SK-N-SH (cell line): Measurements from ENCODE around the gene ASCL3. TPM values are rescaled to one million over a fixed set of nuclear protein-coding genes. Genes with fewer than 3 reads are reported as not detected.

Experiments used
- CTCF ChIA-PET: fragments of 300-600, 350-600 bp; formaldehyde crosslinking; extraction: SDS; loops from one replicate; lab custom pipeline; 2021; lab: Yijun Ruan, JAX
- POLR2A ChIA-PET: fragments of 350-600 bp; sonication (Branson Sonifier 250); formaldehyde crosslinking; extraction: SDS; loops from one replicate; lab custom pipeline; 2020; ENCODE audit warnings: antibody characterized with exemption, inconsistent platforms; lab: Yijun Ruan, JAX
- DNase-seq: peaks from one replicate; pipeline ENCODE4 v3.0.0; 2012
- H2AFZ ChIP-seq: fragments of 200-600 bp; sonication (generic); 2 replicates; pipeline ENCODE4 v1.8.1; 2016; ENCODE audit warnings: antibody characterized with exemption, mild to moderate bottlenecking, low read depth
- H3F3A ChIP-seq: fragments of 200-600 bp; sonication (generic); replicated peaks from 2 replicates; pipeline ENCODE3; 2016; ENCODE audit warnings: antibody characterized with exemption, mild to moderate bottlenecking; ENCODE audit not compliant: insufficient read depth
- H3K27ac ChIP-seq, 2 experiments: fragments of 200-500 bp in 1 of 2; fragments of 200-600 bp in 1 of 2; sonication (Bioruptor generic) in 1 of 2; sonication (generic), shearing (Covaris generic) in 1 of 2; 2 replicates each; pipeline versions ENCODE4 v1.5.1 to v1.6.1; 2014 to 2016; ENCODE audit warnings: low read depth in 2 of 2, inconsistent platforms in 1 of 2, low read length in 1 of 2, mild to moderate bottlenecking in 1 of 2, mixed read lengths in 1 of 2
- H3K27me3 ChIP-seq: fragments of 200-600 bp; sonication (generic), shearing (Covaris generic); 2 replicates; pipeline ENCODE4 v1.6.1; 2016; ENCODE audit warnings: mixed run types; ENCODE audit not compliant: insufficient read depth
- H3K36me3 ChIP-seq, 2 experiments: fragments of 200-500 bp in 1 of 2; fragments of 200-600 bp in 1 of 2; sonication (Bioruptor generic) in 1 of 2; sonication (generic) in 1 of 2; replicated peaks in 1 of 2; 2 replicates each; pipeline versions ENCODE3 to v1.5.1; 2014 to 2016; ENCODE audit warnings: low read length in 1 of 2, mild to moderate bottlenecking in 1 of 2; ENCODE audit not compliant: insufficient read depth in 2 of 2, control insufficient read depth in 1 of 2
- H3K4me1 ChIP-seq, 2 experiments: fragments of 200-500 bp in 1 of 2; fragments of 200-600 bp in 1 of 2; sonication (Bioruptor generic) in 1 of 2; sonication (generic), shearing (Covaris generic) in 1 of 2; 2 replicates each; pipeline versions ENCODE4 v1.5.1 to v1.6.1; 2014 to 2016; ENCODE audit warnings: low read depth in 1 of 2, low read length in 1 of 2, mixed run types in 1 of 2; ENCODE audit not compliant: insufficient read depth in 2 of 2, control insufficient read depth in 1 of 2
- H3K4me2 ChIP-seq: fragments of 200-600 bp; sonication (generic), shearing (Covaris generic); 2 replicates; pipeline ENCODE4 v1.6.1; 2017; ENCODE audit warnings: mixed run types
- H3K4me3 ChIP-seq, 2 experiments: fragments of 200-500 bp in 1 of 2; fragments of 200-600 bp in 1 of 2; sonication (Bioruptor generic) in 1 of 2; sonication (generic), shearing (Covaris generic) in 1 of 2; 2 replicates each; pipeline versions ENCODE4 v1.5.1 to v1.8.1; 2014 to 2016; ENCODE audit warnings: low read depth in 2 of 2, inconsistent platforms in 1 of 2, low read length in 1 of 2, mild to moderate bottlenecking in 1 of 2, mixed read lengths in 1 of 2, moderate library complexity in 1 of 2
- H3K79me2 ChIP-seq: fragments of 200-600 bp; sonication (generic); 2 replicates; pipeline ENCODE4 v1.8.1; 2017; ENCODE audit warnings: mild to moderate bottlenecking; ENCODE audit not compliant: insufficient read depth
- H3K9ac ChIP-seq: fragments of 200-600 bp; sonication (generic); 2 replicates; pipeline ENCODE4 v1.6.1; 2017; ENCODE audit warnings: mixed run types
- H3K9me2 ChIP-seq: fragments of 200-600 bp; sonication (generic); 2 replicates; pipeline ENCODE4 v1.6.1; 2017; ENCODE audit warnings: mixed run types
- H3K9me3 ChIP-seq: fragments of 200-600 bp; sonication (generic); 2 replicates; pipeline ENCODE4 v1.6.1; 2017; ENCODE audit warnings: mixed run types, mild to moderate bottlenecking, moderate library complexity
- H4K20me1 ChIP-seq: fragments of 200-600 bp; sonication (generic); 2 replicates; pipeline ENCODE4 v1.6.1; 2017; ENCODE audit warnings: mild to moderate bottlenecking, mixed run types; ENCODE audit not compliant: insufficient read depth
- CHD2 ChIP-seq: fragments of 150-350 bp; IDR thresholded peaks from 2 replicates; pipeline ENCODE4 v1.6.1; 2018; ENCODE audit warnings: low read length; ENCODE audit not compliant: partially characterized antibody
- GATA2 ChIP-seq: sonication (generic); formaldehyde crosslinking; IDR thresholded peaks from 2 replicates; pipeline ENCODE4 v1.5.0; 2020; ENCODE audit warnings: mild to moderate bottlenecking, missing genetic modification reagents
- JUND ChIP-seq: IDR thresholded peaks from 2 replicates; pipeline ENCODE4 v1.4.0; 2012
- MEF2A ChIP-seq: IDR thresholded peaks from 2 replicates; pipeline ENCODE4 v1.4.0; 2012; ENCODE audit warnings: low read depth, borderline replicate concordance
- MXI1 ChIP-seq: IDR thresholded peaks from 2 replicates; pipeline ENCODE4 v1.6.1; 2012; ENCODE audit warnings: mild to moderate bottlenecking, low read depth, low read length, improper control_type of control experiment
- POLR2AphosphoS5 ChIP-seq: IDR thresholded peaks from 2 replicates; pipeline ENCODE4 v1.6.1; 2012; ENCODE audit warnings: low read depth, low read length
- RFX5 ChIP-seq: IDR thresholded peaks from 2 replicates; pipeline ENCODE4 v1.6.1; 2012; ENCODE audit warnings: mild to moderate bottlenecking, improper control_type of control experiment, low read length
- RXRA ChIP-seq: IDR thresholded peaks from 2 replicates; pipeline ENCODE4 v1.4.0; 2012; ENCODE audit warnings: low read depth, mild to moderate bottlenecking, borderline replicate concordance
- TAF1 ChIP-seq: IDR thresholded peaks from 2 replicates; pipeline ENCODE4 v1.6.1; 2012; ENCODE audit warnings: low read depth, mild to moderate bottlenecking, low read length, moderate library complexity, borderline replicate concordance
- TEAD4 ChIP-seq: IDR thresholded peaks from 2 replicates; pipeline ENCODE4 v1.4.0; 2012; ENCODE audit warnings: mild to moderate bottlenecking, borderline replicate concordance; ENCODE audit not compliant: insufficient read depth
- YY1 ChIP-seq: IDR thresholded peaks from 2 replicates; pipeline ENCODE4 v1.4.0; 2012; ENCODE audit warnings: low read depth, mild to moderate bottlenecking
- WGBS: methylation state at CpG from one replicate; pipeline ENCODE4 v1.1.6; 2017; ENCODE audit warnings: low lambda C conversion rate; 5-methylcytosine and 5-hydroxymethylcytosine counted together
- polyA plus RNA-seq, 3 experiments: library from polyadenylated mRNA; depleted of rRNA; stranded (reverse); fragments of >200 nt; gene quantifications; 2 replicates each; pipeline ENCODE4 v1.2.3, GENCODE V29; 2012
- TF ChIP-seq, protein P1 (sequence below): fragments of 150-350 bp; IDR thresholded peaks from 2 replicates; pipeline ENCODE4 v1.6.1; 2016; ENCODE audit warnings: mild to moderate bottlenecking, low read depth, low read length
- TF ChIP-seq, protein P2 (sequence below): IDR thresholded peaks from 2 replicates; pipeline ENCODE4 v1.4.0; 2012; ENCODE audit warnings: low read depth, borderline replicate concordance
- TF ChIP-seq, protein P3 (sequence below): fragments of 200-600 bp; sonication (generic); IDR thresholded peaks from 2 replicates; pipeline ENCODE4 v1.6.1; 2017; ENCODE audit warnings: antibody characterized with exemption, mild to moderate bottlenecking, moderate library complexity
- TF ChIP-seq, protein P4 (sequence below): IDR thresholded peaks from 2 replicates; pipeline ENCODE4 v1.4.0; 2012; ENCODE audit warnings: low read depth, borderline replicate concordance
- TF ChIP-seq, protein P5 (sequence below): IDR thresholded peaks from 2 replicates; pipeline ENCODE4 v1.6.1; 2012; ENCODE audit warnings: mild to moderate bottlenecking, low read depth, low read length, moderate library complexity

ASCL3 gene
- polyA plus RNA-seq, 1 of the 3 experiments (the other 2 are of a cell fraction): not detected

DNA sequence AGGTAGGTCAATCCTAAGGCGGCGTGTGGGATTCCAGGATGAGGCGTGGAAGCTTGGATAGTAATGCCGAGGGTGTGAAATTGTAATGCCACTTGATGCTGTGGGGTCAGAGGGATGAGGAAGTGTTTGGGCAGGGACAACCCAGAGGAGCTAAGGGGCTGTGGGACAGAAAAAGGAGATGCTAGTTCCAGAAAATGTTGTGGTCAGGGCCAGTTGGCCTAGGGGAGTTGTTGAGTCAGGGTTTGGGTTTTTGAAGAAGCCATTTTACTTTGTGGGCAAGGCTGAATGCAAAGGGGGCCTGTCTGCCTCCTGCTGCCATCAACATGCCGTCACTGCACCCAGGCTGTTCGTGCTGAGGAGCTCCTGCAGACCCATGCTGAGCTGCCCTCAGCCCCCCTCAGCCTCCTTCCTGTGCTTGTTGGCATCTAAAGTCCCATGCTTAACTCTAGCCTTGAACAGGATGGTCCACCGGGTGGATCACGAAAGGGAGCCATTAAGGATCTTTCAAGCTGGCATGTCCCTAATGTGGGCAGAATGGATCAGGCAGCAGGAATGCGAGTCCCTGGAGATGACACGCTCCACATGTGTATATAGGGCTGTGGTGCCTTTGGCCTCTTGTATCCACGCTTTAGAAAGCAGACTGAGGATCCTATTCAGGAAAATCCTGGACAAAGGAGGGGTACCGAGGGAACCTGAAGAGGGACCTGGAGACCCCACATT lies 12.2 kb downstream of the ASCL3 start (continued):
- TF ChIP-seq, protein P1, sequence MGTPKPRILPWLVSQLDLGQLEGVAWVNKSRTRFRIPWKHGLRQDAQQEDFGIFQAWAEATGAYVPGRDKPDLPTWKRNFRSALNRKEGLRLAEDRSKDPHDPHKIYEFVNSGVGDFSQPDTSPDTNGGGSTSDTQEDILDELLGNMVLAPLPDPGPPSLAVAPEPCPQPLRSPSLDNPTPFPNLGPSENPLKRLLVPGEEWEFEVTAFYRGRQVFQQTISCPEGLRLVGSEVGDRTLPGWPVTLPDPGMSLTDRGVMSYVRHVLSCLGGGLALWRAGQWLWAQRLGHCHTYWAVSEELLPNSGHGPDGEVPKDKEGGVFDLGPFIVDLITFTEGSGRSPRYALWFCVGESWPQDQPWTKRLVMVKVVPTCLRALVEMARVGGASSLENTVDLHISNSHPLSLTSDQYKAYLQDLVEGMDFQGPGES: no peak

DNA sequence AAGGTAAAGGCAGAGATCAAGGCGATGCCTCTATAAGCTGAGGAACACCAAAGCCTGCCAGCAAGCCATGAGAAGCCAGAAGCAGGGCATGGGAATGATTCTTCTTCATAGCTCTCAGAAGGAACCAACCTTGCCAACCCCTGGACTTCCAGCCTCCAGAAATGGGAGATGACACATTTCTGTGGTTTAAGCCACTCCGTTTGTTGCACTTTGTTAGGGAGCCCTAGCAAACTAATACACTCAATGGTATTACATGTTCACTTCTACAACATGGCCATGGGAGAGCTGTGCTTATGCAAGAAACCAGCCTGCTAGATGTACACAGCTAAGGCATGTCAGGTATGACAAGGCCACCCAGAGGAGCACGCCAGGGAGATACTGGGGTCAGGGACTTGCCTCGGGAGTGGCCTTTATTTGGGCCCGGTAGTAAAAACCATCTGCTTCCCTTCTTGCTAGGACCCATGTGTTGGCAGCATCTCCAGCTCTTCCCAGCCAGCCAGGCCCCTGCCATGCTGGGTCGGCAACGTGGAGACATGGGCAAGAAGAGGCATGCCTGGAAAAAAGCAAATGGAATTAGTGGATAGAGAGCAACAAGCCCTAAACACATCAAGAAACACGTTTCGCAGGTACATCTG lies 13.7 kb downstream of the ASCL3 start:
- Histone ChIP-seq H3K27ac (no peak overlapping the region), H3K9ac (no peak overlapping the region), H3K4me1 (no peaks in the 10 kb centered on the region), H4K20me1 (no peaks in the 10 kb centered on the region), H3K27me3 (no peaks in the 10 kb centered on the region), H3F3A (no peaks in the 10 kb centered on the region), H3K9me3 (no peaks in the 10 kb centered on the region), H3K4me2 (no peak overlapping the region), H3K36me3 (peaks cover 0 to 4% of the 10 kb centered on the region in 2 experiments), H2AFZ (no peak overlapping the region), H3K79me2 (no peaks in the 10 kb centered on the region), H3K9me2 (no peaks in the 10 kb centered on the region), H3K4me3 (no peak overlapping the region)
- CTCF ChIA-PET: no interaction called here
- 90% methylated on average over 8 of the region's 9 CpGs for WGBS
- no peak for DNase-seq
- TF ChIP-seq YY1 (no peak), RFX5 (no peak), CHD2 (no peak), GATA2 (no peak), POLR2AphosphoS5 (no peak), MXI1 (no peak), JUND (no peak), TAF1 (no peak), MEF2A (no peak), TEAD4 (no peak), RXRA (no peak)
- TF ChIP-seq, protein P2, sequence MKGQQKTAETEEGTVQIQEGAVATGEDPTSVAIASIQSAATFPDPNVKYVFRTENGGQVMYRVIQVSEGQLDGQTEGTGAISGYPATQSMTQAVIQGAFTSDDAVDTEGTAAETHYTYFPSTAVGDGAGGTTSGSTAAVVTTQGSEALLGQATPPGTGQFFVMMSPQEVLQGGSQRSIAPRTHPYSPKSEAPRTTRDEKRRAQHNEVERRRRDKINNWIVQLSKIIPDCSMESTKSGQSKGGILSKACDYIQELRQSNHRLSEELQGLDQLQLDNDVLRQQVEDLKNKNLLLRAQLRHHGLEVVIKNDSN: no peak
- TF ChIP-seq, protein P3, sequence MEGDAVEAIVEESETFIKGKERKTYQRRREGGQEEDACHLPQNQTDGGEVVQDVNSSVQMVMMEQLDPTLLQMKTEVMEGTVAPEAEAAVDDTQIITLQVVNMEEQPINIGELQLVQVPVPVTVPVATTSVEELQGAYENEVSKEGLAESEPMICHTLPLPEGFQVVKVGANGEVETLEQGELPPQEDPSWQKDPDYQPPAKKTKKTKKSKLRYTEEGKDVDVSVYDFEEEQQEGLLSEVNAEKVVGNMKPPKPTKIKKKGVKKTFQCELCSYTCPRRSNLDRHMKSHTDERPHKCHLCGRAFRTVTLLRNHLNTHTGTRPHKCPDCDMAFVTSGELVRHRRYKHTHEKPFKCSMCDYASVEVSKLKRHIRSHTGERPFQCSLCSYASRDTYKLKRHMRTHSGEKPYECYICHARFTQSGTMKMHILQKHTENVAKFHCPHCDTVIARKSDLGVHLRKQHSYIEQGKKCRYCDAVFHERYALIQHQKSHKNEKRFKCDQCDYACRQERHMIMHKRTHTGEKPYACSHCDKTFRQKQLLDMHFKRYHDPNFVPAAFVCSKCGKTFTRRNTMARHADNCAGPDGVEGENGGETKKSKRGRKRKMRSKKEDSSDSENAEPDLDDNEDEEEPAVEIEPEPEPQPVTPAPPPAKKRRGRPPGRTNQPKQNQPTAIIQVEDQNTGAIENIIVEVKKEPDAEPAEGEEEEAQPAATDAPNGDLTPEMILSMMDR: no peak
- TF ChIP-seq, protein P4, sequence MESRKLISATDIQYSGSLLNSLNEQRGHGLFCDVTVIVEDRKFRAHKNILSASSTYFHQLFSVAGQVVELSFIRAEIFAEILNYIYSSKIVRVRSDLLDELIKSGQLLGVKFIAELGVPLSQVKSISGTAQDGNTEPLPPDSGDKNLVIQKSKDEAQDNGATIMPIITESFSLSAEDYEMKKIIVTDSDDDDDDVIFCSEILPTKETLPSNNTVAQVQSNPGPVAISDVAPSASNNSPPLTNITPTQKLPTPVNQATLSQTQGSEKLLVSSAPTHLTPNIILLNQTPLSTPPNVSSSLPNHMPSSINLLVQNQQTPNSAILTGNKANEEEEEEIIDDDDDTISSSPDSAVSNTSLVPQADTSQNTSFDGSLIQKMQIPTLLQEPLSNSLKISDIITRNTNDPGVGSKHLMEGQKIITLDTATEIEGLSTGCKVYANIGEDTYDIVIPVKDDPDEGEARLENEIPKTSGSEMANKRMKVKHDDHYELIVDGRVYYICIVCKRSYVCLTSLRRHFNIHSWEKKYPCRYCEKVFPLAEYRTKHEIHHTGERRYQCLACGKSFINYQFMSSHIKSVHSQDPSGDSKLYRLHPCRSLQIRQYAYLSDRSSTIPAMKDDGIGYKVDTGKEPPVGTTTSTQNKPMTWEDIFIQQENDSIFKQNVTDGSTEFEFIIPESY: no peak
- TF ChIP-seq, protein P5, sequence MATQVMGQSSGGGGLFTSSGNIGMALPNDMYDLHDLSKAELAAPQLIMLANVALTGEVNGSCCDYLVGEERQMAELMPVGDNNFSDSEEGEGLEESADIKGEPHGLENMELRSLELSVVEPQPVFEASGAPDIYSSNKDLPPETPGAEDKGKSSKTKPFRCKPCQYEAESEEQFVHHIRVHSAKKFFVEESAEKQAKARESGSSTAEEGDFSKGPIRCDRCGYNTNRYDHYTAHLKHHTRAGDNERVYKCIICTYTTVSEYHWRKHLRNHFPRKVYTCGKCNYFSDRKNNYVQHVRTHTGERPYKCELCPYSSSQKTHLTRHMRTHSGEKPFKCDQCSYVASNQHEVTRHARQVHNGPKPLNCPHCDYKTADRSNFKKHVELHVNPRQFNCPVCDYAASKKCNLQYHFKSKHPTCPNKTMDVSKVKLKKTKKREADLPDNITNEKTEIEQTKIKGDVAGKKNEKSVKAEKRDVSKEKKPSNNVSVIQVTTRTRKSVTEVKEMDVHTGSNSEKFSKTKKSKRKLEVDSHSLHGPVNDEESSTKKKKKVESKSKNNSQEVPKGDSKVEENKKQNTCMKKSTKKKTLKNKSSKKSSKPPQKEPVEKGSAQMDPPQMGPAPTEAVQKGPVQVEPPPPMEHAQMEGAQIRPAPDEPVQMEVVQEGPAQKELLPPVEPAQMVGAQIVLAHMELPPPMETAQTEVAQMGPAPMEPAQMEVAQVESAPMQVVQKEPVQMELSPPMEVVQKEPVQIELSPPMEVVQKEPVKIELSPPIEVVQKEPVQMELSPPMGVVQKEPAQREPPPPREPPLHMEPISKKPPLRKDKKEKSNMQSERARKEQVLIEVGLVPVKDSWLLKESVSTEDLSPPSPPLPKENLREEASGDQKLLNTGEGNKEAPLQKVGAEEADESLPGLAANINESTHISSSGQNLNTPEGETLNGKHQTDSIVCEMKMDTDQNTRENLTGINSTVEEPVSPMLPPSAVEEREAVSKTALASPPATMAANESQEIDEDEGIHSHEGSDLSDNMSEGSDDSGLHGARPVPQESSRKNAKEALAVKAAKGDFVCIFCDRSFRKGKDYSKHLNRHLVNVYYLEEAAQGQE: no peak
- POLR2A ChIA-PET: no interaction called here
